NT2/D1 (cell line): ENCODE data around the gene MBP.

Source experiments
- YY1 ChIP-seq: IDR thresholded peaks from 2 replicates; pipeline ENCODE4 v1.6.1; 2011; ENCODE audit not compliant: insufficient read length, insufficient read depth
- ZNF274 ChIP-seq: IDR thresholded peaks from 2 replicates; pipeline ENCODE4 v1.6.1; 2011; ENCODE audit warnings: mild to moderate bottlenecking, low read depth, low read length

- TF ChIP-seq ZNF274 (no peak), YY1 (no peak)
These were observed 184.2 kb downstream of the MBP start for GRCh38 chr18:76948345-76948744.
